ENCODE measurements around the gene SLX4. TPM values are rescaled to one million over a fixed set of nuclear protein-coding genes. Genes with fewer than 3 reads are reported as not detected.

Gene SLX4
- total RNA-seq, 1 donor from 2014 or later = 13.3 TPM

DNA sequence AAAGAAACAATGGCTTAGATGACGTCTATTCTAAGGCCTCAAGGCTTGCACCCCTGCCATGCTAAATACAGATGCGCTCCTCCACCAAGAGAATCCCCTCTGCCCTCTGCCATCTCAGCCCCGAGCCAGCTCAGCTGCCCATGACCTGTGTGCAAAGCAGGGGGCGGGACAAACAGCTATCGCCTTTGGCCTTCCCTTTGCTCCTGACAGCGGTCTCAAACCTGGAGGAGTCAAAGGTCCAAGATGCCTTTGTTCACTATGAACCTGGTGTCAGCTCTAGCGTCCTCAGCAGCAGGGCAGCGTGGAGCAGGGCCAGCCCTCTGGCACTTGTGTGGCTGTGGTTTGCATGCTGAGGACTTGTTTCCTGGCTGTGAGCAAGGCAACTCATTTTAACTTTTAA lies 12.3 kb downstream of the SLX4 start:
- Mint-ChIP-seq H3K9me3 (no peaks in the 10 kb centered on the region), H3K27me3 (no peaks in the 10 kb centered on the region), H3K4me3 (no peak overlapping the region), H3K36me3 (peaks cover 28% of the 10 kb centered on the region), H3K27ac (no peak overlapping the region), H3K4me1 (ENCODE audit: unreplicated experiment) (no peaks in the 10 kb centered on the region)
- TF ChIP-seq CTCF (conservative IDR thresholded peaks at IDR 0.05) = no peak
- no peak for DNase-seq (ENCODE audit: extremely low spot score, unreplicated experiment)

DNA sequence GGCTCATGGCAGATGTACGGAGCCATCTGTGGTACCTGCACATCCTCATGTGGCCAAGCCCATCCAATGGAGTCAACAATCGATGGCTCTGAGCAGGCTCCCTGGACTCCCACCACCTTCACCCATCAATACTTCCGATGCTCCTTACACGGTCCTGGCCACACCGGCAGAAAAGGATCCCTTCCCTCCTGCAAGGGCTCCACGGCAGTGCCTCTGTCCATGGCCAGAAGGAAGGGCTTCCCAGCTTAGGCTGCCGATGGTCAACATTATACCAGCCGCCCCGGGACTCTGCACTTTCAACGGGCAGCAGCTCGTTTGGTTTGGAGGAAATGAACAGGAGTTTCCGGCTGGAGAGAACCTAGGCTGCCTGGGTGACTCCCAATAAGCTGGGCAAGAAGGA lies 13.2 kb downstream of the SLX4 start:
- Mint-ChIP-seq H3K27me3 (no peaks in the 10 kb centered on the region), H3K36me3 (peaks cover 23% of the 10 kb centered on the region), H3K27ac (no peak overlapping the region), H3K4me3 (no peak overlapping the region), H3K4me1 (ENCODE audit: unreplicated experiment) (no peaks in the 10 kb centered on the region), H3K9me3 (no peaks in the 10 kb centered on the region)
- DNase-seq (ENCODE audit: extremely low spot score, unreplicated experiment) = no peak
- TF ChIP-seq CTCF (conservative IDR thresholded peaks at IDR 0.05) = no peak

GRCh38 chr16:3597676-3598075 lies 13.7 kb downstream of the SLX4 start:
- no peak for DNase-seq (ENCODE audit: extremely low spot score, unreplicated experiment)
- no peaks in the 10 kb centered on the region for H3K9me3 Mint-ChIP-seq
- no peak overlapping the region for H3K4me3 Mint-ChIP-seq
- H3K27me3 Mint-ChIP-seq = no peaks in the 10 kb centered on the region
- H3K27ac Mint-ChIP-seq = no peak overlapping the region
- no peak for TF ChIP-seq CTCF (conservative IDR thresholded peaks at IDR 0.05)
- no peaks in the 10 kb centered on the region for H3K4me1 Mint-ChIP-seq (ENCODE audit: unreplicated experiment)
- peaks cover 23% of the 10 kb centered on the region for H3K36me3 Mint-ChIP-seq

- Mint-ChIP-seq H3K4me3 (no peak overlapping the region), H3K9me3 (no peaks in the 10 kb centered on the region), H3K27ac (no peak overlapping the region), H3K36me3 (peaks cover 23% of the 10 kb centered on the region), H3K4me1 (ENCODE audit: unreplicated experiment) (no peaks in the 10 kb centered on the region), H3K27me3 (no peaks in the 10 kb centered on the region)
- no peak for DNase-seq (ENCODE audit: extremely low spot score, unreplicated experiment)
- no peak for TF ChIP-seq CTCF (conservative IDR thresholded peaks at IDR 0.05)
These were observed 14.2 kb downstream of the SLX4 start for GRCh38 chr16:3597226-3597625.

- TF ChIP-seq CTCF (conservative IDR thresholded peaks at IDR 0.05) = no peak
- no peaks in the 10 kb centered on the region for H3K27me3 Mint-ChIP-seq
- no peak overlapping the region for H3K4me3 Mint-ChIP-seq
- DNase-seq (ENCODE audit: extremely low spot score, unreplicated experiment) = no peak
- no peaks in the 10 kb centered on the region for H3K9me3 Mint-ChIP-seq
- peaks cover 15% of the 10 kb centered on the region for H3K36me3 Mint-ChIP-seq
- no peak overlapping the region for H3K27ac Mint-ChIP-seq
- H3K4me1 Mint-ChIP-seq (ENCODE audit: unreplicated experiment) = no peaks in the 10 kb centered on the region
These were observed 15.1 kb downstream of the SLX4 start for GRCh38 chr16:3596101-3596861.

All from type B pancreatic cell (in vitro differentiated cells).